Gastrocnemius medialis (tissue), 4 donors: ENCODE results near the gene DCAF16. TPM values are rescaled to one million over a fixed set of nuclear protein-coding genes. Genes with fewer than 3 reads are reported as not detected.

Source experiments
- ATAC-seq, 2 donors: fragments of 150-250 bp; one replicate each; pipeline ENCODE4 v1.9.1; 2016
- DNase-seq, 2 donors: peaks; one replicate each; pipeline ENCODE4 v3.0.0-alpha.2; 2019
- H3K27ac ChIP-seq, 4 donors: fragments of 200-600 bp; sonication (generic); 1 replicate in 1 of 4; 2 replicates in 3 of 4; pipeline ENCODE4 v1.5.1; 2016 to 2018; ENCODE audit warnings: mild to moderate bottlenecking in 2 of 4, moderate library complexity in 1 of 4
- H3K27me3 ChIP-seq, 3 donors: fragments of 200-600 bp; sonication (generic) in 2 of 3; 1 replicate in 1 of 3; 2 replicates in 2 of 3; pipeline versions ENCODE4 v1.5.1 to v1.6.0; 2016 to 2019; ENCODE audit warnings: mild to moderate bottlenecking in 1 of 3, moderate library complexity in 1 of 3
- H3K36me3 ChIP-seq, 2 donors: fragments of 200-600 bp; sonication (generic) in 1 of 2; one replicate each; pipeline ENCODE4 v1.5.1; 2017 to 2018
- H3K4me1 ChIP-seq, 2 donors: fragments of 200-600 bp; sonication (generic) in 1 of 2; one replicate each; pipeline ENCODE4 v1.5.1; 2016 to 2017; ENCODE audit warnings: mild to moderate bottlenecking in 2 of 2
- H3K4me3 ChIP-seq, 4 donors: fragments of 200-600 bp; sonication (generic) in 3 of 4; 1 replicate in 1 of 4; 2 replicates in 3 of 4; pipeline ENCODE4 v1.5.1; 2016 to 2019; ENCODE audit warnings: mild to moderate bottlenecking in 2 of 4
- H3K9me3 ChIP-seq, 3 donors: fragments of 200-600 bp; sonication (generic) in 2 of 3; 1 replicate in 1 of 3; 2 replicates in 2 of 3; pipeline ENCODE4 v1.5.1; 2016 to 2019
- CTCF ChIP-seq, 5 experiments: fragments of 450-650 bp in 3 of 5; fragments of 200-600 bp in 2 of 5; sonication (generic) in 2 of 5; IDR thresholded peaks in 4 of 5; conservative IDR thresholded peaks in 1 of 5; 1 replicate in 4 of 5; 2 replicates in 1 of 5; pipeline ENCODE4 v1.5.1; 2016 to 2019; ENCODE audit warnings: antibody characterized with exemption in 5 of 5, mild to moderate bottlenecking in 3 of 5, moderate library complexity in 3 of 5
- POLR2A ChIP-seq, 2 donors: fragments of 450-650 bp; IDR thresholded peaks; one replicate each; pipeline ENCODE4 v1.6.1; 2017; ENCODE audit warnings: antibody characterized with exemption in 2 of 2, mild to moderate bottlenecking in 2 of 2, moderate library complexity in 2 of 2
- in situ Hi-C, 4 donors: fragments of 200-750 bp; cut with MboI; loops; one replicate each; pipeline versions ENCODE4 v1.15.0 to v1.8.0; 2017; ENCODE audit warnings: low sequenced_read_pairs in 4 of 4
- intact Hi-C: fragments of 100-400 bp; cut with DNase I; formaldehyde crosslinking; loops from one replicate; pipeline ENCODE4 v1.15.1; 2023; ENCODE audit warnings: low total_unique reads
- total RNA-seq, 4 donors: library from RNA; depleted of rRNA; stranded (reverse); fragments of >200 nt; gene quantifications; one replicate each; pipeline versions ENCODE4 v1.1.0 to v1.2.3, GENCODE V29; 2016

DCAF16 gene
- total RNA-seq, 4 donors from 2014 or later = 5.8 to 12.3 (median 8.2) TPM

DNA sequence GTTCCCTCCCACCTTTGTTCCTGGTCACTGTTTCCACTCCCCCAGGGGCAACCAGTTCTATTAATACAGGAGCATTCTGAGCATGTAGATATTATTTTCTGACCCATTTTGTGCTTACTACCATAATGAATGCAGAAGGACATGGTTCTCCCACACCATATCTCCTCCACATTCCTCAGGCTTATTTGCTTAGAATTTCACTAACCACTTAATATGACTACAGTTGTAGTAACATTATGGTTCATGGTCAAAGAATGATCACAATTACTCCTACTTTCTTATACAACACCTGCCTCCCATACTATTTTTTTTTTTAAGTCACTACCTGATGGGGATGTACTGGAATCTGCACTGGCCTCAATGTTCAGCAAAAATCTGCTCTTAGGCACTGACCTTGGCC, 21.6 kb downstream of the DCAF16 start:
- Histone ChIP-seq H3K4me3 (no peak overlapping the region), H3K9me3 (no peaks in the 10 kb centered on the region), H3K27me3 (no peaks in the 10 kb centered on the region), H3K4me1 (peaks cover 0 to 6% of the 10 kb centered on the region in 2 donors), H3K27ac (no peak overlapping the region), H3K36me3 (no peaks in the 10 kb centered on the region)
- DNase-seq (no peak), ATAC-seq (no peak)
- no peak for TF ChIP-seq POLR2A (IDR thresholded peaks at IDR 0.05)
- no peak for TF ChIP-seq CTCF (IDR thresholded peaks at IDR 0.05 in 4 of 5, conservative IDR thresholded peaks at IDR 0.05 in 1 of 5)
- in situ Hi-C loops (no loop called here), intact Hi-C loops (no loop called here)

DNA sequence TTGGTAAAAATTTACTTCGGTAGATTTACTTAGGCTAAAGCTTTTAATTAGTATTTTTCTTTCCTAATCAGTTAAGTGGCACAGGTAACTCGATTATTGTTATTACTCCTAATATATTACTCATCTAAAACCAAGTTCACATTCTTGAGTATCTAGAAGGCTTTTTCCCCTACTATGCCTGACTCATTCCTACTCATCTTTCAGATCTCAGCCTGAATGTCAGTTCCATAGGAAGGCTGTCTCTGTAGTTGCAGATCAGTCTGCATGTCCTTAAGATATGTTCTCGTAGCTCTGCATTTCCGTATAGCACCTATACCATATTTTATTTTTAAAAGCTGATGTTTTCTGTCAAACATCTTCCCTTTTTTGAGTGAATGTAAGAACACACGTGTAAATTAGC, 23.2 kb downstream of the DCAF16 start:
- in situ Hi-C loops = no loop called here
- no peak overlapping the region for H3K27ac ChIP-seq
- no peaks in the 10 kb centered on the region for H3K9me3 ChIP-seq
- DNase-seq (no peak), ATAC-seq (no peak)
- intact Hi-C loops = no loop called here
- no peaks in the 10 kb centered on the region for H3K27me3 ChIP-seq
- no peaks in the 10 kb centered on the region for H3K36me3 ChIP-seq
- H3K4me1 ChIP-seq = peaks cover 4 to 5% of the 10 kb centered on the region in 2 donors
- TF ChIP-seq POLR2A (IDR thresholded peaks at IDR 0.05) (no peak), CTCF (IDR thresholded peaks at IDR 0.05 in 4 of 5, conservative IDR thresholded peaks at IDR 0.05 in 1 of 5) (no peak)
- no peak overlapping the region for H3K4me3 ChIP-seq

DNA sequence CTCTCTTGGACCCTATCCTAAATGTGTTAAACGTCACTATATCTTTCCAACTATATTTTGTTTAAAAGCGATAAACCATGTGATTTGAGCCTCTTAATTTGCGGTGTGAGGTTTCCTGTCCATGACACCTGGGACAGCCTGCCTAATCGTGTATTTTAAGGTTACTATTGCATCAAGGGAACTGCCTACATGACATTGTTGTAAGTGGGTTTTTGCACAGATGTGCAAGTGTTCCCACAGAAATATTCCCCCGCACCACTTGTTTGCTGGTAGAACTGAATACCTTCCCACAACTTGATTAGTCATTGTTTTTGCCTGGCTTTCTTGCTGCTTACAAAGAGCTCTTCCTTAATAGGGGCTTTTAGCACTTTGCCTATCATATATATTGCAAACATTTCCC, 24.0 kb downstream of the DCAF16 start:
- Histone ChIP-seq H3K27me3 (no peaks in the 10 kb centered on the region), H3K9me3 (no peaks in the 10 kb centered on the region), H3K4me3 (no peak overlapping the region), H3K27ac (no peak overlapping the region), H3K4me1 (peaks cover 10 to 12% of the 10 kb centered on the region in 2 donors), H3K36me3 (no peaks in the 10 kb centered on the region)
- intact Hi-C loops = no loop called here
- no peak for DNase-seq
- TF ChIP-seq CTCF (IDR thresholded peaks at IDR 0.05 in 4 of 5, conservative IDR thresholded peaks at IDR 0.05 in 1 of 5) (no peak), POLR2A (IDR thresholded peaks at IDR 0.05) (no peak)
- in situ Hi-C loops = no loop called here
- ATAC-seq = no peak

DNA sequence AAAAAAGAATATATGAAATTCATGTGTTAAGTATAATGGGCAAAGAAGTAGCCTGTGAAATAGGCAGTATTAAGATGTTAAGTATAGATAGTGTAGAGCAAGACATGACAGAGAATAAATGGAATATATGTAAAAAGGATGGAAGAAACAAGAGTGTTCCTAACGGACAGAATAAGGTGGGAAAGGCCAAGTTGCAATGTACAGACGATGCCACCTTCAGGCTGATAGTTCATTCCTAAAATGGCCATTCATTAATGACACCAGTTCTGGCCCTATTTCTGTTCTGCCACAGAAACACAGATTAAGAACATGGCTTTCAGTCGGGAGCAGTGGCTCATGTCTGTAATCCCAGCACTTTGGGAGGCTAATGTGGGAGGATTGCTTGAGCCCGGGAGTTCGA, 24.7 kb downstream of the DCAF16 start:
- no peak for DNase-seq
- Histone ChIP-seq H3K27me3 (peaks cover 0 to 6% (median 0%) of the 10 kb centered on the region in 3 donors), H3K4me3 (no peak overlapping the region), H3K9me3 (no peaks in the 10 kb centered on the region), H3K36me3 (no peaks in the 10 kb centered on the region), H3K27ac (no peak overlapping the region), H3K4me1 (peaks cover 11 to 19% of the 10 kb centered on the region in 2 donors)
- ATAC-seq = no peak
- in situ Hi-C loops (no loop called here), intact Hi-C loops (no loop called here)
- TF ChIP-seq CTCF (IDR thresholded peaks at IDR 0.05 in 4 of 5, conservative IDR thresholded peaks at IDR 0.05 in 1 of 5) (no peak), POLR2A (IDR thresholded peaks at IDR 0.05) (no peak)
